NCI-H2029 treated with DMSO at 0.1 percent for 48 hours (cell line): ENCODE results near the gene TMEM45B.
"Not testable (repeated sequence)": the region's sequence is repeated elsewhere in the genome, so short reads cannot be mapped to it uniquely, and the experiment has no call there.

Experiments used
- DNase-seq: peaks from one replicate; lab custom pipeline; 2025; lab: John Stamatoyannopoulos, UW

Gene TMEM45B

GRCh38 chr11:129852125-129852740, 36.6 kb downstream of the TMEM45B start:
- DNase-seq, result no peak

DNA sequence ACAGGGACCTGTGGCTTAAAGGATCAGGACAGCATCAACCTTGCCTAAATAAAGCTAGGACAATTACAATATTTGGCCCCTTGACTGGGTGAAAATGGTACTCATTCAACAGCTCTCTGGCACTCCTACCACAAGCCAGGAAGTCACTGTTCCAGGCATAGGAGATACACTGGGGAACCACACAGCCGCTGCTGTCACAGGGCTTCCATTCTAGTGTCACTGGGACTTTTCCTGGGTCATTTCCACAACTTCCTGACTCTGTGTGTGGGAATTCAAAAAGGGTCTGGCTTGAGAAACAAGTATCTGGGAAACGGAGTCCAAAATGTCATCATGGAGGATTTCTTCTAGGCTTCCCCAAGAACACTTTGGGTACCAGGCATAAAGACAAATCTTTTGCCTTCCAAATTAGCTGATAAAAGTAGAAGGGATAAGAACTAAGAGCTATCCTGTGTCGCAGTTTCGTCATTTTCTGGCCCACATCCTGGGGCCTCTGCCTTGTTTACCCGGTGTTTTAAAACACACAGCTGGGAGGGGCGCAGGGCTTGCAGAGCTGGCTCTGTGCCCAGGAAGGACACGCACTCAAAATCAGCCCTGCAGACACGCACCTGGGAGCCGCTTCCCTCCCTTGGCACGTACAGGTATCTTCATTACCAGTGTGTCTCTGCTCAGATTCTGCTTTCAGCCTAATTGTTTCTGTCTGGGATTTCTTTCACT, 38.0 kb downstream of the TMEM45B start:
- DNase-seq, result peak; percentile 87

DNA sequence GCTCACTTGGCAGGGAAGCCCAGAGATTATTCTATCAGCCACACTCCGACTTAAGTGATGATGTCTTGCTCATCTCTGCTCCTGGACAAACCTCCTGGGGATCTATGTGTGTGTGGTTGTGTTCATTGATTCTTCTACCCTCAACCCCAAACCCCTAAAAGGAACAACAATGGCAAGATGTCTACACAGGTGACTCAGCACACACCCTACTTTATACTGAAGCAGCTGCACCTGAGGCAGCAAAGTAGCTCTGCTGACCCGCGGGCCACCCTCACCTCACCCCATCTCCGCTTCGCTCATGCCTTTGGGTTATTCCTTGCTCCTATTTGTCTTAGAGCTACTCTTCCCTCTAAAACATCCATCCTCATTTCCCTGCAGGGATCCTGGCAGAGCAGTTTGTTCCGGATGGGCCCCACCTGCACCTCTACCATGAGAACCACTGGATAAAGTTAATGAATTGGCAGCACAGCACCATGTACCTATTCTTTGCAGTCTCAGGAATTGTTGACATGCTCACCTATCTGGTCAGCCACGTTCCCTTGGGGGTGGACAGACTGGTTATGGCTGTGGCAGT, 38.7 kb downstream of the TMEM45B start:
- DNase-seq, result no peak

- DNase-seq, result no peak
Observed at GRCh38 chr11:129855086-129855485, 39.4 kb downstream of the TMEM45B start.

DNA sequence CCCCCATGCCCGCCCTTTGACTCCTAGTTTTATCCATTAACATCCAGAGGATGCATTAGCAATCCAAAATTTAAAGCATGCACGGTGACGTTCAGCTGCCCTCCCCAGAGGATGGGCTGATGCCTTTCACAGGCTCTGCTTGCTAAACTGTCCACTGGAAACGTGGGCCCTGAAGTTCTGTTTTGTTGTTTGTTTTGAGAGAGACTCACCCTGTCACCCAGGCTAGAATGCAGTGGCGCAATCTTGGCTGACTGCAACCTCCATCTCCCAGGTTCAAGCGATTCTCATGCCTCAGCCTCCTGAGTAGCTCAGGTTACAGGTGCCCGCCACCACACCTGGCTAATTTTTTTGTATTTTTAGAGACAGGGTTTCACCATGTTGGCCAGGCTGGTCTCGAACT, 40.4 kb downstream of the TMEM45B start:
- DNase-seq, result no peak

DNA sequence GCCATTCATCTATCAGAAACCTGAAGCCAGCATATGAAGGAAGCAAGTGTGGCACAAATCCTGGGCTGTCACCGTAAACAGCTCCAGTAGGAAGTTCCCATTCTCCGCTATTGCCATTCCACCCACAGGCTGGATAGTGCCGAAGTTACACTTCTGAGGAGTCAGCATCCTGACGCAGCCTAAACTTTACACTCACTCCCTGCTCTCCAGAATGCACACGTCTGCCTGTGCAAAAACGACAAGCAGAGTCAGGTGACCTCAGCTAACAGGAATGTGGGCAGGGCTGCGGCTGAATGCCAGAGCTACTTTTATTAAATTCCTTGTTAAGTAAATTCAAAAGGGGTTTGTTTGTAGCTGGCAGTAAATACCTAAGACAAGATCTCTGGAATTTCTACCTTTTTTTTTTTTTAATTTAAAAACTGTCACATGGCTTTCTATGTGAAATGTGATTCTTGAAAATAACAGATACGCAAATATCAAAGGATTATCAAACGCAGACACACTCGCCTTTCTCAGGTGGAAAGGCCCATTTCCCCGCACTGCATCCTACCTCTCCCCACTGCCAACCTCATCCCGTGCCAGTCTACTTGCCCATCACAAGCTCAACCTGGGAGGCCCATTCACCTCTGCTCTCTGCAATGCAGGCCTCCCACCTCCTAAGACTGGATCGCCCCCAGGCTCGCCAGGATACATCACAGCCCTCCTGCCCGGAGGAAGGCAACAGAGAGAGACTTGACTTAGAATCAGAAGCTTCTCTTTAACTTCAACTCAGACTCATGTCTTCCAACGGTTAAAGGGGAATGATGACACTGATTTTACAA, 46.3 kb downstream of the TMEM45B start:
- no peak for DNase-seq

GRCh38 chr11:129864811-129865210, 49.2 kb downstream of the TMEM45B start:
- no peak for DNase-seq

DNA sequence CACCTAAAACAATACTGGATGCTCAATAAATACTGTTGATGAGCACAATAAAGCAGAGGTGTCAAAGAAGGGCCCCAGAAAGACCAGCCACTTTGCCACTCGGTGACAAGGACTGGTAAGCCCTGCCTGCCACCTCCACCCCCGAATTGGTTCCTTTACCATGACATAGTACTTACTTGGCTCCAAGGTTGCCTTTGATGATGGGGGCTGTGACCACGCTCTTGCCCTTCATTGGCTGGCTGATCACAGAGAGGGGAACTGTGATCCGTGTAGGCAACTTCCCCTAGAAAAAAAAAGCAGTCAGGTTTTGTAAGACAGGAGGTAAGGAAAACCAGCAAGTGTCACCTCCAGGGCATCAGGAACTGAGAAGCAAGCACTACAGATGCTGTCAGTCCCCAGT, 50.1 kb downstream of the TMEM45B start:
- DNase-seq, result no peak

DNA sequence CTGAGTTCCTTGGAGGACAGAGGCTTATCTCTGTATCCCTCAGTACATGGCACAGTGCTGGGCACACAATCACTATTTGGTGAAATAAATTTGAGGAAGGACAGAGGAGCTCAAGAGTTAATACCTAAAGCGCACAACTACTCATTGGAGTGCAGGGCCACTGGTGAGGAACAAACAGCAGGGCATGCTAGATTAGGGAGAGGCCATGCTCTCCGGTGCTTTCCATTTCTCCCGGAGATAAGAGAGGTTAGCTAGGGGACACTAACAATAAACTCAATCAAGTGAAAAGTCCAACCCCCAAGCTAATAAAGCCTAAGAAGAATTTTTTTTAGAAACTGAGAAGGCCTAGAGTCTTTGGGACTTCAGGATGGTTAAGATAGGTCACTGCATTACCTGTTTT, 50.7 kb downstream of the TMEM45B start:
- no peak for DNase-seq

DNA sequence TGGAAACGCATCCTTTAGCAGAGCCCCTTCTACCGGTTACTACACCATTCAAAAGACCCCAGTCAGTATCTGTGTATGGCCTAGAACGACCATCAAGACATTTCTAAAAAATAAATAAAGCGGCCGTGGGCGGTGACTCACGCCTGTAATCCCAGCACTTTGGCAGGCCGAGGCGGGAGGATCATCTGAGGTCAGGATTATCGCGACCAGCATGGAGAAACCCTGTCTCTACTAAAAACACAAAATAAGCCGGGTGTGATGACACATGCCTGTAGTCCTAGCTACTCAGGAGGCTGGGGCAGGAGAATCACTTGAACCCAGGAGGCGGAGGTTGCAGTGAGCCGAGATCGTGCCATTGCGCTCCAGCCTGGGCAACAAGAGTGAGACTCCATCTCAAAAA, 53.0 kb downstream of the TMEM45B start:
- not testable (repeated sequence) for DNase-seq

DNA sequence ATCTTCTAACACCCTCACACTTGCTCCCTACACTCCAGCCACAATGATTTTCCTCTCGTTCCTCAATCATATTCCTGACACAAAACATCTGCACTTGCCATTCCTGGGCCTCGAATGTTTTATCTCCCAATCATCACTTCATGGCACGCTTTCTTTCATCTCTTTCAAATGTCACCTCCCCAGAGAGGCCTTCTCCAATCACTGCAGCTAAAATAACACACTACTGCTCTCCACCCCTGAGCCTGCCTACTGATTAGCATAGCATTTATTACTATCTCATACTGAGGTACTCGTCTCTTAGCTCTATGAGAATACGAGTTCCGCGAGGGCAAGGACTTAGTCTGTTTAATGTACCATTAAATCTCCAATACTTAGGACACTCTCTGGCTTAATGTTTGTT, 56.3 kb downstream of the TMEM45B start:
- no peak for DNase-seq

GRCh38 chr11:129880311-129880710, 64.7 kb downstream of the TMEM45B start:
- DNase-seq, result no peak

DNA sequence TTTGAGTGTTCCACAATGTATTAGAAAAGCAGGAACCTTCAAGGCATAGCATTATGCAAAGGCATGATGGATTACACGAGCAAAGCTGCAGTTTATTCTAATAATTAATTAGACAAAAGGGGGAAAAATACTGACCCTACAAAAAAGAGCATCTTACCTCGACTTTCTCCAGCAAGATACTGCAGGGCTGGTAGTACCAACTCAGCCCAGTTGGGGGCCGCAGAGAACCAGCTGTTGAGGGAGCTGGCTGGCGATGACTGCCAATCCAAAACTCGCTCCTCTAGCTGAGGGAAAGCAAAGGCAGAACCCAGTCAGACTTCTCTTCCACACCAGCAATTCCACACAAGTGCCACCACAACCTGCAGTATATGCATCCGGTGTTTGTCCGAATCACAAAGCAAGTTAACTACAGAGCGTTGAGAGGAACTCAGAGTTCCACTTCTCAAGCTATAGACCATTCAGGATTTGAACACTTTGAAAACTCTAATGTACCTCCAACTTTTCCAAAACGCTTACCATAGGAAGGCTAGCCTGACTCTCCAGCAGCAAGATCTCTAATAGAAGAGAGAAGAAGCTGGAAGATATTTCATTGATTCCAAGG, 66.0 kb downstream of the TMEM45B start:
- no peak for DNase-seq

DNA sequence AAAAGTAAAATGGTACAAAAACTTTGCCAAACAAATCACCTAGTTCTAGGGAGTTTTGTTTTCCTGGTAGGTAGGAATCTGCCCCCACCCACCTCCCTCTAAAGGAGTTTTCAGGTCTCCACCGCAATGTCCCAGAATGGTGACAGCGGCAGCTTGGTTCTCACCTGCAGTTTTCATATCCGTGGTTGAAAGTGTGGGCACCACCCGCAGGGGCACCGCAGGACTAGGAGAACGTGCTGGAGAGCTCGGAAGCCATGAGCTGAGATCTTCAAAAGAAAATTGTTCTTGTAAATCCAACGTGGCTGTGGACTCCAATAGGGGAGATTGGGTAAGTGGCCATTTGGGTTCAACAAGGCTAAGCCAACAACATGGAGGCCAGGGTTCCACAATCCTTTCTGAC, 68.9 kb downstream of the TMEM45B start:
- no peak for DNase-seq

GRCh38 chr11:129885381-129885780, 69.7 kb downstream of the TMEM45B start:
- DNase-seq, result no peak

GRCh38 chr11:129888451-129888850, 72.8 kb downstream of the TMEM45B start:
- DNase-seq, result no peak

DNA sequence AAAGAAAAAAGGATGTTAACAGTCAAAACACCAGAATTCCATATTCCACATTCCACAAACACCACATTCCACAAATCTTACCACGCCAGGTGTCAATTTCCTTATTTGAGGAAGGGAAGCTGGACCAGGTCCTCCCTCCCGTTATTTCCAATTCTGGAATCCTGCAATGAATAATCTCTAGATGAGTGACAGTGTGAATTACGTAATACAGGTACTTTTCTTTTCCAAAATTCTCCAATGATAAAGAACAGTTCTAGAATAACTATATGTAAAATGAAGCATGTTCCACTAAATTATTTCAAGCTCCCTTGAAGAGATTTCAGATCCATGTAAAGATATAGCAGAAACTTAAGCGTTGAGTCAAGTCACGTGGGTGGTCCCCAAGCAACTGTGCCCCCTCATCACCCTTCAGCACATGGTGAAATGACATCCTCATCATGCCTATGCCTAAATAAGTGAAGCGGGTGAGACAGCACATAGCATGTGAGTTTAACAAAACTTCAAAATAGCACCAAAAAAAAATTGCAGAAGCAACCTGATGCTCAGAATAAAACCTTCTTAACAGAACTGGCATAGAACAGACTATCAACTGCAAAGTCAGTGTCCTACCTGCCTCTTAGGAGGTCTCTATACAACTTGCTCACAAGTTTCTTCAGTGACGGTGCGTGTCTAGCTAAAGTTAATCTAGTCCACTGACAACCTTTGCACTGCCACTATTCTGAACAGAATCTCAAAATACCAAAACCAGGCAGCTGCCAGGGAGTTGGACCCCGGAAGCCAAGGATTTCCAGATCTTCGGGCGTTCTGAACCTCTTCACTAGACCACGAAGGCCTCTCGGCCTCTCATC, 78.9 kb downstream of the TMEM45B start:
- no peak for DNase-seq

DNA sequence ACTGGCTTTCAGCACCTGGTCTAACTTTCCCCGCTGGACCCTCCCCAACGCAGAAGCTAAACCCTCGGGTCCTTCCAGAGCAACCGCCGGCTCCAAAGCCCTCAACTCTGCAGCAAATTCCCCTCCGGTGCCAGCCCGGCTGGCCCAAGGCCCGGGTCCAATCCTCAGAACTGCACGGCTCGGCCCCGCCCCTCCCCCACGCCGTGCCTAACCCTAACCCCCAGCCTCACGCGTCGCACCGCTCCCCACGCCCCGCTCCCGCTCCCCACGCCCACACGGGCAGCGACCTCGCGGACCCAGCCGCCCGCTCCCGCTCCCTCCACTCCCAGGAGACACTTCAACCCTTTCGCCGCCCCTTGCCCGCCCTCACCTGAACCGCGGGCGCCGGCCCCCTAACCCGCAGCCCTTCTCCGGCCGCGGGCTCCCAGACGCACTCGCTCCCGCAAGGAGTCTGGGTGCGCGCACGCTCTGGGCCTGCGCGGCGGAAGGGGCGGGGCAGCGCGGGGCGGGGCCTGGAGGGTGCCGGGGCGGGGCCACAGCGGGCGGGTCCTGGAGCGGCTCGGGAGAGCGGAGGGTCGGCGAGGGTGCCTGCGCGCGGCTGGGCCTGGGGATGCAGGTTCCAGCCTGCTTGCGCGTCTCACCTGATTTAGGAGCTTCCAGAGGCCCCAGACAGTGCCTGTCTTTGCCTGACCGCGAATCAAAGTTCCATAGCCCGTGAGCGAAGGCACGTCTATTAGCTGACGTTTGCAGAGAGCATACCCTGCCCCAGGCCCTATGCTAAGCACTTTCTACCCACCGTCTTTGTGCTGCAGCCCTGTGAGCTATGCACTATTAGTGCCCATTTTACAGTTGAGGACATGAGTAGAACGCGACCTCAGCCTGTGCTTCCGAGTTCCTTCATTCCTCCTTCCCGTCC, 79.7 kb downstream of the TMEM45B start, which contains the start of gene NFRKB:
TSS of gene NFRKB (minus strand) at position 453 of the 916 bp plus-strand sequence. CDS start 2,729 bp downstream, outside the sequence.
- DNase-seq, result peak; percentile 30

- DNase-seq, result no peak
Observed at GRCh38 chr11:129896062-129896461, 80.4 kb downstream of the TMEM45B start.

GRCh38 chr11:129905402-129905801, 89.8 kb downstream of the TMEM45B start:
- DNase-seq, result no peak
